HFF-Myc (cell line): ENCODE results near the gene SMAD3.

Source experiments
- DNase-seq: peaks from one replicate; pipeline ENCODE4 v3.0.0-alpha.2; 2011; ENCODE audit warnings: low read depth; ENCODE audit errors: extremely low read depth
- H3K4me3 ChIP-seq: replicated peaks from 2 replicates; pipeline ENCODE4 v1.5.1; 2011; ENCODE audit warnings: low read depth, mild to moderate bottlenecking, control low read depth, low read length
- CTCF ChIP-seq: IDR thresholded peaks from 2 replicates; pipeline ENCODE4 v1.5.1; 2012; ENCODE audit warnings: mild to moderate bottlenecking, low read depth, low read length, control low read depth; ENCODE audit errors: missing control alignments

Gene SMAD3

DNA sequence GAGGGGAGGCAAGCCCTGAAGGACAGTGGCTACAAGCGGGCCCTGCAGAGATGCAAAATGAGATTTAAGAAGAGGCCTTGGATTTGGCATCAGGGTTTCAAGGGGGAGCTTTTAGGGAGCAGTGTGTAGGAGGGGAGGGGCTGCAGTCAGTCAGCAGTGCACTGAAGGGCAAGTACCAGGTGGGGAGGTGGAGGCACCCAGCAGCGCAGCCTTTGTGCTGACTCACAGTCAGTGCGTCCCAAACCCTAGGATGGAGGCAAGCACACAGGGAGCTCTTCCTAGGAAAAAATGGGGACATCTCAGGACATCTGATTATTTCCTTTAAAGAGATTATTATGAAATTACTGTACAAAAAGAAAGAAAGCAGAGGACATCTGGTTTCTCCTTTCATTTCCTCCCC is 109.0 kb downstream of the SMAD3 start:
- no peak for DNase-seq
- H3K4me3 ChIP-seq: no peak overlapping the region
- no peak for TF ChIP-seq CTCF

GRCh38 chr15:67174864-67175573 is 109.6 kb downstream of the SMAD3 start:
- TF ChIP-seq CTCF: no peak
- DNase-seq: no peak
- H3K4me3 ChIP-seq: no peak overlapping the region

- no peak for DNase-seq
- no peak overlapping the region for H3K4me3 ChIP-seq
- TF ChIP-seq CTCF: no peak
Observed at GRCh38 chr15:67175643-67176071, 110.3 kb downstream of the SMAD3 start.

DNA sequence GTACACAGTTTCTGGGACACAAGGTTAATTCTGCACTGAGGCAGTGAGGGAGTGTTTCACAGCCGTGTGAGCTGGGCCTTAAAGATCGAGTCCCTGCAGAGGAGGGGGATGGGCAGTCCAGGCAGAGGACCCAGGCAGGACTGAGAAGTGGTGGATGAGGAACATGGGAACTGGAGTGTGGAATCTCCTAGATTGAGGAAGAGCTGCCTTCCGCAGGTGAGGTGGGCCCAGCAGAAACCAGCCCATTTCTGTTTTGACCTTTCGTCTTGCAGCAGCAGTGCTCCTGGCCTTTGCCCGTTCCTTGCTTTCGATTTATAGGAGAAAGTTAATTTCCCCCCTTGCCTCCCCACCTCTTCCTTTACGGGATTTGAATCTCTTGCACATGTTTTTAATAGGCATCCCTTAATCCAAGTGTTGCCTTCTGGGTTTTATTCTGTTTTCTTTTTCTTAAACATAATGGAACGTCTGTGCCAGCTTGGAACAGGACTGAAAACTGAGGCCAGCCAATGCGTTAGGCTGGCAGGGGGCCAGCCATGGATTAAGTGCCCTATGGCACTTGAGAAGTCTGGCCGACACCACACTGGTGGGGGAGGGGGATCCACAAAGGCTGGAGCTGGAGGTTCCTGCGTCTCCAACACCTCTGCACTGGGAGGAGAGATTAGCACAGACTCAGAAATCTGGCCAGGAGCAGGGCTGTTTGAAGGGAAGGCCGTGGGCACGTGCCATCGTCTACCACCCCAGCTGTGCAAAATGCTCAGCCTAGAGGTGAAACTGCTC is 111.0 kb downstream of the SMAD3 start:
- DNase-seq: no peak
- TF ChIP-seq CTCF: no peak
- no peak overlapping the region for H3K4me3 ChIP-seq

GRCh38 chr15:67177752-67178151 is 112.3 kb downstream of the SMAD3 start:
- peak; percentile 60 for DNase-seq
- H3K4me3 ChIP-seq: no peak overlapping the region
- no peak for TF ChIP-seq CTCF

DNA sequence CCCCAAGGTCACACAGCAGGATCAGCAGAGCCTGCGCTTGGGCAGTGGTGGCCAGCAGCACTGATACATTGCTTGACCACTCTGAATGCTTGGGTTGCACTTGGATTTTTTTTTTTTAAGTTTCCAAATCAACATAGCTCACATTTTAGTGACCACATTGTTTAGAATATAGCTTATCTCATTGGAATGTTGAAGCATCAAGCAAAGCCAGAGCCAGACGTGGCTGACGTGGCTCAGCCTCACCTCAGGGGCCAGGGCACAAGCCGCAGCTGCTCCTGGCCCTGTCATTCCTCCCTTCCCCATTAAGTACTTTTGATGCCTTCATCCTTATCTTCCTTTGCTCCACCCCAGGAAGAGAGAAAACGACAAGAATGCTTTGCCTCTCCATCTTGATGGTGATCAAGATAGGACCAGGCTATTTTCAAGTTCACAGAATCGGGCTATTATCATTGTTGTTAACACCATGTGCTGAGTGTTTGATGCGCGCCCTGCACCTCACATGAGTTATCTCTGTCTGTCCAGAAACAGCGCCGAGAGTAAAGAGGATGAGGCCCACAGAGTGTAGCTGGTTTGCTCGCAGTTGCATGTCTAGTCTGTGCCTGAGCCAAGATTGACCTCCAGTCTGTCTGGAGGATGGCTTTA is 113.3 kb downstream of the SMAD3 start:
- TF ChIP-seq CTCF: no peak
- DNase-seq: peak; percentile 86
- no peak overlapping the region for H3K4me3 ChIP-seq
